Measurements from ENCODE around the gene ANKRD29. TPM values are rescaled to one million over a fixed set of nuclear protein-coding genes. Genes with fewer than 3 reads are reported as not detected.

Gene ANKRD29
- total RNA-seq, 6 experiments from 2014 or later: 0.13 to 0.50 (median 0.22) TPM

GRCh38 chr18:23634692-23635091, 28.0 kb downstream of the ANKRD29 start:
- Mint-ChIP-seq H3K4me1 (ENCODE audit: low read depth) (peaks cover 16% of the 10 kb centered on the region), H3K27ac (no peak overlapping the region), H3K36me3 (ENCODE audit: low read depth) (no peaks in the 10 kb centered on the region), H3K9me3 (no peaks in the 10 kb centered on the region), H3K27me3 (ENCODE audit: insufficient read depth) (peaks cover 13% of the 10 kb centered on the region), H3K4me3 (no peak overlapping the region)
- TF ChIP-seq CTCF (IDR thresholded peaks at IDR 0.05): no peak
- no peak for DNase-seq

DNA sequence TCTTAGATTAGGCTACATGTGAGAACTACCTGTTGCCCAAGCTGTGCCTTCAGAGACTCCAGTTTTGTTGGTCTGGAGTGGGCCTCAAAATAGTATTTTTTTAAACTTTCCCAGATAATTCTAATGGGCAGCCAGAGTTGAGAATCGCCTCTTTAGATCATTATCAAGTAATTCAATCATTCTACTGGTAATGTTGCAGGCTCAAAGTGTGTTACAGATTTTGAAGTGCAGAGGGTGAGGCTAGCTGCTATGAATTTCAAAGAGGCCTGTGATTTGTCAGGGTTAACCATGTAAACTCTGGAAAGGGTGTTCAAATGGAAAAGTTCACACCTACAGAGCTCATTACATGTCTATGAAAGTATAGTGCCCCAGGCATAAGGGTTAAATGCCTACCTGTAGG, 30.1 kb downstream of the ANKRD29 start:
- H3K4me3 Mint-ChIP-seq: no peak overlapping the region
- H3K36me3 Mint-ChIP-seq (ENCODE audit: low read depth): no peaks in the 10 kb centered on the region
- H3K27me3 Mint-ChIP-seq (ENCODE audit: insufficient read depth): peaks cover 11% of the 10 kb centered on the region
- H3K4me1 Mint-ChIP-seq (ENCODE audit: low read depth): peaks cover 23% of the 10 kb centered on the region
- TF ChIP-seq CTCF (IDR thresholded peaks at IDR 0.05): no peak
- no peaks in the 10 kb centered on the region for H3K9me3 Mint-ChIP-seq
- no peak overlapping the region for H3K27ac Mint-ChIP-seq
- no peak for DNase-seq

DNA sequence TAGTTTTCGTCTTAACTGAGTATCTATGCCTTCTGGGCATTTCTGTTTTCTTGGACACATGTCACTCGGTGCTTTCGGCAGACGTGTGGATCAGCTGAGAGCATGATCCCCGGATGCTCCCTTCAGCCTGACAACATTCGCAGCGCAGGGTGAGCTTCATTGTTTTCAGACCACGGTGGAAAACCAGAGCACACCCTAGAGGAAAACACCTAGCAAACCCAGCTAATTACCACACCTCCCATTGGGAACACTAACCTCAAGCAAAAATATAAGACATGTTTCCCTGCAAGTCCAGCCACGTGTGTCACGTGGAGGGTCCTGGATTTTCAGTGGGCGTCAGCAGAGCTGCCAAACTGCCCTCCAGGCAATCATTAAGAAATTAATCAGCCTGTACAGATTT, 31.0 kb downstream of the ANKRD29 start:
- no peak overlapping the region for H3K27ac Mint-ChIP-seq
- peak overlapping the region; percentile 13; the same call in 1 of the 2 replicates for H3K4me3 Mint-ChIP-seq
- H3K36me3 Mint-ChIP-seq (ENCODE audit: low read depth): no peaks in the 10 kb centered on the region
- no peak for TF ChIP-seq CTCF (IDR thresholded peaks at IDR 0.05)
- no peak for DNase-seq
- peaks cover 32% of the 10 kb centered on the region for H3K4me1 Mint-ChIP-seq (ENCODE audit: low read depth)
- H3K27me3 Mint-ChIP-seq (ENCODE audit: insufficient read depth): peaks cover 11% of the 10 kb centered on the region
- no peaks in the 10 kb centered on the region for H3K9me3 Mint-ChIP-seq

GRCh38 chr18:23631312-23631711, 31.4 kb downstream of the ANKRD29 start:
- no peak for TF ChIP-seq CTCF (IDR thresholded peaks at IDR 0.05)
- 0 out of 2 replicates have a peak overlapping the region, but pooled peaks have one; percentile 13 for H3K4me3 Mint-ChIP-seq
- peaks cover 11% of the 10 kb centered on the region for H3K27me3 Mint-ChIP-seq (ENCODE audit: insufficient read depth)
- H3K36me3 Mint-ChIP-seq (ENCODE audit: low read depth): no peaks in the 10 kb centered on the region
- H3K4me1 Mint-ChIP-seq (ENCODE audit: low read depth): peaks cover 36% of the 10 kb centered on the region
- no peak overlapping the region for H3K27ac Mint-ChIP-seq
- H3K9me3 Mint-ChIP-seq: no peaks in the 10 kb centered on the region
- no peak for DNase-seq

DNA sequence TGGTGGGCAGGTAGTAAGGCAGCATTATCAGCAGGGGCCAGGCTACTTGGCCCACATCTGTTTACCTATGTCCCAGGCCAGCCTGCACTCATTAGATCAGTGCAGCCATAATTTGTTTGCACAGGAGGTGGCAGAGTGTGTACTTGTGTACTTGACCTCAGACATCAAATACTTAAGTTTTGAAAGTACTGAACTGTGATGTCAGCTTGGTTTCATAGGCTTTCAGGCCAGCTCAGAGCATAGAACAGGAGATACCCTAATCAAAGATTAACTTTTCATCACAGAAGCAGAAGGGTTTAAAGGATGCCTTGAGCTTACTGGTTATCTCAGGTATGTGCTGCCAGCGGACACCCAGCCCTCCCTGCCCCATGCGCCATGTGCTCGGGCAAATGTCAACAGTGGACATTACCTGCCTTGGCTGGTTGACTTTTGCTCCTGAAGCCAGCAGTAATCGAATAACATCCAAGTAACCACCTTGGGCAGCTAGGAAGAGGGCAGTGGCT, 33.2 kb downstream of the ANKRD29 start:
- no peak for TF ChIP-seq CTCF (IDR thresholded peaks at IDR 0.05)
- Mint-ChIP-seq H3K4me3 (no peak overlapping the region), H3K4me1 (ENCODE audit: low read depth) (peaks cover 40% of the 10 kb centered on the region), H3K9me3 (no peaks in the 10 kb centered on the region), H3K27ac (no peak overlapping the region), H3K36me3 (ENCODE audit: low read depth) (no peaks in the 10 kb centered on the region), H3K27me3 (ENCODE audit: insufficient read depth) (peaks cover 6% of the 10 kb centered on the region)
- DNase-seq: no peak

DNA sequence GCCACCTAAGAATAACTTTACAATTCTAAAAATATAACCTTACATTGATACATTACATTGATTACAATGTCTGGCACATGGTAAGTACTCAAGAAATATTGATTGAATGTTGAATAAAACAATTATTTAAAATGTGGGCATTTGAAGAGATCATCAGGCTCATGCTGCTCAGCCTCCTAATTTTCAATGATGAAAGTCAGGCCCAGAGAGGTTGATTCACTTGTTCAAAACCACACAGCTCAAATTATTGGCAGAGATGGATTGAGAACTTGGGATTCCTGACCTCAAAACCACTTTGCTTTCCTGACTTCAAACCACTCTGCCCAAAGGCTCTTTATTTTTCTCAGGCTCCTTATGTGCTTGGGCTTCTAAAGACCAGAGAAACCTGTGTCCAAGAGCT, 34.7 kb downstream of the ANKRD29 start:
- peaks cover 6% of the 10 kb centered on the region for H3K27me3 Mint-ChIP-seq (ENCODE audit: insufficient read depth)
- no peak overlapping the region for H3K4me3 Mint-ChIP-seq
- no peaks in the 10 kb centered on the region for H3K9me3 Mint-ChIP-seq
- TF ChIP-seq CTCF (IDR thresholded peaks at IDR 0.05): no peak
- peaks cover 40% of the 10 kb centered on the region for H3K4me1 Mint-ChIP-seq (ENCODE audit: low read depth)
- H3K27ac Mint-ChIP-seq: no peak overlapping the region
- no peak for DNase-seq
- H3K36me3 Mint-ChIP-seq (ENCODE audit: low read depth): no peaks in the 10 kb centered on the region

Data from HFFc6 (cell line).